ENCODE data around the gene CCDC185.

Gene CCDC185

GRCh38 chr1:223430236-223430635 lies 37.0 kb downstream of the CCDC185 start:
- no peak for DNase-seq (ENCODE audit: low read depth)

- no peak for DNase-seq (ENCODE audit: low read depth)
These were observed 43.9 kb downstream of the CCDC185 start for GRCh38 chr1:223437151-223437550.

GRCh38 chr1:223443397-223443796 lies 50.2 kb downstream of the CCDC185 start:
- DNase-seq (ENCODE audit: low read depth): no peak

GRCh38 chr1:223444411-223444810 lies 51.2 kb downstream of the CCDC185 start:
- no peak for DNase-seq (ENCODE audit: low read depth)
